Measurements from ENCODE around the gene SMARCC1.

The SMARCC1 gene

DNA sequence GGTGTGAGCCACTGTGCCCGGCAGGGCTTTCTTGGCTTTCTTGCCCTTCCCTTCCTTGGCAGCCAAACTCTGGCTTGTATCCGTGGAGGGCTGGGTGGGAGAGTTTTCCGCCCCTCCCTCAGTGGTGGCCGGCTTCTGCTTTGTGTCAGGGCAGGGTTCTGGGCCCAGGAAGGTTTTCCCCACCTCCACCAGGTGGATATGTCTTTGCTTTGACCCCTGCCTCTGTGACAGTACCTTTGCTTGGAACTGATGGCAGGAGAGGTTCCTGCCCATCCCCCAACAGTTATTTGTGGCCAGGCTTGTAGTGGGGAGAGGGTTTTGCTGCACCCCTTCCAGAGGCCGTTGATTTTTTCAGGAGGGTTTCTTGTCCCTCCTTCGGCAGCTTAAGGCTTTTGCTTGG, 227.4 kb downstream of the SMARCC1 start:
- H3K4me3 ChIP-seq (ENCODE audit: severe bottlenecking), result no peak overlapping the region
- TF ChIP-seq, protein P1, sequence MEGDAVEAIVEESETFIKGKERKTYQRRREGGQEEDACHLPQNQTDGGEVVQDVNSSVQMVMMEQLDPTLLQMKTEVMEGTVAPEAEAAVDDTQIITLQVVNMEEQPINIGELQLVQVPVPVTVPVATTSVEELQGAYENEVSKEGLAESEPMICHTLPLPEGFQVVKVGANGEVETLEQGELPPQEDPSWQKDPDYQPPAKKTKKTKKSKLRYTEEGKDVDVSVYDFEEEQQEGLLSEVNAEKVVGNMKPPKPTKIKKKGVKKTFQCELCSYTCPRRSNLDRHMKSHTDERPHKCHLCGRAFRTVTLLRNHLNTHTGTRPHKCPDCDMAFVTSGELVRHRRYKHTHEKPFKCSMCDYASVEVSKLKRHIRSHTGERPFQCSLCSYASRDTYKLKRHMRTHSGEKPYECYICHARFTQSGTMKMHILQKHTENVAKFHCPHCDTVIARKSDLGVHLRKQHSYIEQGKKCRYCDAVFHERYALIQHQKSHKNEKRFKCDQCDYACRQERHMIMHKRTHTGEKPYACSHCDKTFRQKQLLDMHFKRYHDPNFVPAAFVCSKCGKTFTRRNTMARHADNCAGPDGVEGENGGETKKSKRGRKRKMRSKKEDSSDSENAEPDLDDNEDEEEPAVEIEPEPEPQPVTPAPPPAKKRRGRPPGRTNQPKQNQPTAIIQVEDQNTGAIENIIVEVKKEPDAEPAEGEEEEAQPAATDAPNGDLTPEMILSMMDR (IDR thresholded peaks at IDR 0.05; ENCODE audit: poor library complexity, severe bottlenecking), result no peak
- H3K27ac ChIP-seq (ENCODE audit: poor library complexity, severe bottlenecking), result no peak overlapping the region
- H3K27me3 ChIP-seq (ENCODE audit: insufficient read depth, poor library complexity, severe bottlenecking), result no peaks in the 10 kb centered on the region
- H3K4me1 ChIP-seq (ENCODE audit: insufficient read depth, poor library complexity, severe bottlenecking), result no peaks in the 10 kb centered on the region
- H3K9me3 ChIP-seq (ENCODE audit: severe bottlenecking), result no peaks in the 10 kb centered on the region
- no peak for ATAC-seq (ENCODE audit: low read depth)
- no peaks in the 10 kb centered on the region for H3K36me3 ChIP-seq (ENCODE audit: low read depth)
- DNase-seq (ENCODE audit: low spot score), result no peak

DNA sequence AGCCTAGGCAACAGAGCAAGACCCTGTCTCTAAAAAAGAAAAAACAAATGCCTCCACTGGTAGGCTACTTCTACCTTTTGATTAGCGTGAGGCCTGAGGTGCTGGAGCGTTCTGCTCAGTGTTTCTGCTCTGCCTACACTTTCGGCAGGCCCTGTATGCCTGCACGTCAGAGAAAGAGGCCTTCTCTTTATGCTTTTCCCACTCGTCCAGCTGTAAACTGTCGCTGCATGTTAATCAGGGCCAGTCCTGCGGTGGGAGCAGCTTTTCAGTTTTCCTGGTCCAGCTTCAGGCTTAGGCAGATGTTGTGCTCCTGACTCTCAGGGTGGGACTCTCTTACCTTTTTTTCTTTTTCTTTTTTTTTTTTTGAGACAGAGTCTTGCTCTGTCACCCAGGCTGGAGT, 228.3 kb downstream of the SMARCC1 start:
- TF ChIP-seq, protein P1 (IDR thresholded peaks at IDR 0.05; ENCODE audit: poor library complexity, severe bottlenecking), result no peak

DNA sequence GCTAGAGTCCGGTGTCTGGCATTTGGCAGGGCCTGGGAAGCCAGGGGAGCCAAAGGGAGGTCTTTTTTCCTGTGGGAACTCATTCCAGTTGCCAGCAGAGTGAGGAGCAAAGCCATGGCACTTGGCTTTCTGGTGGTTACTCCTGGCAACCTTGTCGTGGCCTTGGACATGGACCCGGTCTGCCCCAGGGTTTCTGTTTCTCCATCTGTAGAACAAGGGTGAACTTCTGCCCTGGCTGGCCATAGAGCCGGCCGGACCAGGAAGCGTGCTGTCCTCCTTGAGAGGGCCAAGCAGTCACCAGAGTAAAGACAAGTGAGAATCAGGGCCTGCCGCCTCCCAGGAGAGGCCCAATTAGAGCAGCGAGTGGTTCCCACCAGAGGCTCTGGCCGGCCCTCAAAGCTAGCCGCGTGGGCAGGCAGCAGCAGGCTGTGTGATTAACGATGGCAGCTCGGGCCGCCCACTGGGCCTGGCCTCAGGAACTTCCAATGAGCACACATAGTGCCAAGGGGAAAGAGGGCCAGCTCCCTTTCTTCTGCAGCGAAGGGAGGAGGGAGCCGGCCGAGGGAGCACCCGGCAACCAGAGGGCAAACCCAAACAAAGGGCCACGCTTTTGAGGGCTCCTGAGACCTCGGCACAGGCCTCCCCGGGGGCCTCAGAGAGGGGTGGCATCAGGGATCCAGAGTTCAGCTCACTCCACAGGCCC, 239.1 kb downstream of the SMARCC1 start:
- Histone ChIP-seq H3K27ac (ENCODE audit: poor library complexity, severe bottlenecking) (no peak overlapping the region), H3K9me3 (ENCODE audit: severe bottlenecking) (no peaks in the 10 kb centered on the region), H3K4me1 (ENCODE audit: insufficient read depth, poor library complexity, severe bottlenecking) (no peaks in the 10 kb centered on the region), H3K27me3 (ENCODE audit: insufficient read depth, poor library complexity, severe bottlenecking) (no peaks in the 10 kb centered on the region), H3K36me3 (ENCODE audit: low read depth) (no peaks in the 10 kb centered on the region), H3K4me3 (ENCODE audit: severe bottlenecking) (no peak overlapping the region)
- ATAC-seq (ENCODE audit: low read depth) (no peak), DNase-seq (ENCODE audit: low spot score) (no peak)
- TF ChIP-seq, protein P1 (IDR thresholded peaks at IDR 0.05; ENCODE audit: poor library complexity, severe bottlenecking), result no peak

More for the DNA sequence above, 228.3 kb downstream of the SMARCC1 start:
- Histone ChIP-seq H3K4me1 (ENCODE audit: insufficient read depth, poor library complexity, severe bottlenecking) (no peaks in the 10 kb centered on the region), H3K27me3 (ENCODE audit: insufficient read depth, poor library complexity, severe bottlenecking) (no peaks in the 10 kb centered on the region), H3K36me3 (ENCODE audit: low read depth) (no peaks in the 10 kb centered on the region), H3K9me3 (ENCODE audit: severe bottlenecking) (no peaks in the 10 kb centered on the region), H3K4me3 (ENCODE audit: severe bottlenecking) (no peak overlapping the region), H3K27ac (ENCODE audit: poor library complexity, severe bottlenecking) (no peak overlapping the region)
- DNase-seq (ENCODE audit: low spot score) (no peak), ATAC-seq (ENCODE audit: low read depth) (no peak)

DNA sequence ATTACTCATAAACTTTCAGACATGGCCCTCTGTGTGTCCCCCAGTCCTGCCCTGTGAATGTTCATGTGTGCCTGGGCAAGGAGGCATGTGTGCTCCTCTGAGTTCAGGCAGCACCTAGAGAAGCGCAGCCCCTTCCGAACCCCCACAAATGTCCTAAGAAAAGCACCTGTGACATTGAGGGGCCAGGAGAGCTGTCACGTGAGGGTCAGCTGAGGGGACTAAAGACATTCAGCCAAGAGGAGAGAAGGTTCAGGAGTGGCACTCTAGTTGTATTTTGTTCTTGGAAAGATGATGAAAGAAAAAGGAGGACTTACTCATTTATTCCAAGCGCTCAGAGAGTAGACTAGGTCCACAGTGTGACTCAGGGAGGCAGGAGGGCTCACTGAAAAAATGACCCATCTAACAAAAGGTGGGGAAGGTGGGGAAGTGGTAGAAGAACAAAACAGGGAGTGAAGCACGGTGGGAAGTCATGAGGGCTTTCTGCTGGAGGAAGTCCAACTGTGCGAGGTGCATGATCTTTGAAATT, 240.0 kb downstream of the SMARCC1 start:
- H3K27me3 ChIP-seq (ENCODE audit: insufficient read depth, poor library complexity, severe bottlenecking), result no peaks in the 10 kb centered on the region
- no peaks in the 10 kb centered on the region for H3K4me1 ChIP-seq (ENCODE audit: insufficient read depth, poor library complexity, severe bottlenecking)
- H3K4me3 ChIP-seq (ENCODE audit: severe bottlenecking), result no peak overlapping the region
- H3K36me3 ChIP-seq (ENCODE audit: low read depth), result no peaks in the 10 kb centered on the region
- H3K9me3 ChIP-seq (ENCODE audit: severe bottlenecking), result no peaks in the 10 kb centered on the region
- H3K27ac ChIP-seq (ENCODE audit: poor library complexity, severe bottlenecking), result no peak overlapping the region
- ATAC-seq (ENCODE audit: low read depth), result no peak
- DNase-seq (ENCODE audit: low spot score), result no peak
- TF ChIP-seq, protein P1 (IDR thresholded peaks at IDR 0.05; ENCODE audit: poor library complexity, severe bottlenecking), result no peak

DNA sequence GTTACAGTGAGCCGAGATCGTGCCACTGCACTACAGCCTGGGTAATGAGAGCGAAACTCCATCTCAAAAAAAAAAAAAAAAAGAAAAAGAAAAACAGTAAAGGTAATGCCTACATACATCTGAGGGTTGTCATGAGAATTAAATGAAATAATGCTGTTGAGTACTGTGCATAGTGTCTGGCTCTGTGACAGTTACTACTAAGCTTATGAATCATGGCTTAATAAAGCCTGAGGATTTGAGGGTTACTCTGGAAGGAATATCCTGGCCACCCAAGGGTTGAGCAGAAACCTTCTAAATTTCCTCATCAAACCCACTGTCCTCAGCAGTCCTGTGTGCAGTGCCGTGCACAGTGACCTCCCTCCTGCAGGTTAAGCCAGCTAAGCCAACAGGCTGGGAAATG, 241.4 kb downstream of the SMARCC1 start:
- TF ChIP-seq, protein P1 (IDR thresholded peaks at IDR 0.05; ENCODE audit: poor library complexity, severe bottlenecking), result no peak
- no peak for ATAC-seq (ENCODE audit: low read depth)
- Histone ChIP-seq H3K36me3 (ENCODE audit: low read depth) (no peaks in the 10 kb centered on the region), H3K9me3 (ENCODE audit: severe bottlenecking) (no peaks in the 10 kb centered on the region), H3K27ac (ENCODE audit: poor library complexity, severe bottlenecking) (no peak overlapping the region), H3K4me3 (ENCODE audit: severe bottlenecking) (no peak overlapping the region), H3K27me3 (ENCODE audit: insufficient read depth, poor library complexity, severe bottlenecking) (no peaks in the 10 kb centered on the region), H3K4me1 (ENCODE audit: insufficient read depth, poor library complexity, severe bottlenecking) (no peaks in the 10 kb centered on the region)
- DNase-seq (ENCODE audit: low spot score), result no peak

All from RWPE2 (cell line).